Osteocyte (in vitro differentiated cells): ENCODE results near the gene TPCN1. TPM values are rescaled to one million over a fixed set of nuclear protein-coding genes. Genes with fewer than 3 reads are reported as not detected.

Experiments
- DNase-seq: peaks from one replicate; pipeline ENCODE4 v3.0.0; 2021; ENCODE audit warnings: mixed read lengths; ENCODE audit not compliant: unreplicated experiment; ENCODE audit errors: extremely low spot score
- H3K27ac Mint-ChIP-seq: one replicate; pipeline ENCODE4 v1.8.0; 2021; ENCODE audit warnings: mild to moderate bottlenecking, mixed read lengths; ENCODE audit not compliant: unreplicated experiment
- H3K27me3 Mint-ChIP-seq: one replicate; pipeline ENCODE4 v1.8.0; 2021; ENCODE audit warnings: mixed read lengths; ENCODE audit not compliant: unreplicated experiment
- H3K36me3 Mint-ChIP-seq: one replicate; pipeline ENCODE4 v1.8.0; 2021; ENCODE audit warnings: mixed read lengths; ENCODE audit not compliant: unreplicated experiment
- H3K4me1 Mint-ChIP-seq: one replicate; pipeline ENCODE4 v1.8.0; 2021; ENCODE audit warnings: mixed read lengths; ENCODE audit not compliant: unreplicated experiment
- H3K4me3 Mint-ChIP-seq: one replicate; pipeline ENCODE4 v1.8.0; 2021; ENCODE audit warnings: mild to moderate bottlenecking, moderate library complexity, mixed read lengths; ENCODE audit not compliant: unreplicated experiment
- H3K9me3 Mint-ChIP-seq: one replicate; pipeline ENCODE4 v1.8.0; 2021; ENCODE audit warnings: mixed read lengths; ENCODE audit not compliant: unreplicated experiment
- CTCF ChIP-seq: fragments of 200-600 bp; sonication (generic); IDR thresholded peaks from 2 replicates; pipeline ENCODE4 v1.5.0; 2021; ENCODE audit warnings: antibody characterized with exemption, mild to moderate bottlenecking, moderate library complexity
- total RNA-seq: library from RNA; stranded (reverse); gene quantifications from 2 replicates; pipeline ENCODE4 v1.2.1, GENCODE V29; 2021

The TPCN1 gene
- total RNA-seq, 1 donor from 2014 or later: 80.6 TPM

- peaks cover 67% of the 10 kb centered on the region for H3K36me3 Mint-ChIP-seq
- no peak overlapping the region for H3K27ac Mint-ChIP-seq
- no peaks in the 10 kb centered on the region for H3K9me3 Mint-ChIP-seq
- no peak overlapping the region for H3K4me3 Mint-ChIP-seq
- H3K27me3 Mint-ChIP-seq: no peaks in the 10 kb centered on the region
- no peaks in the 10 kb centered on the region for H3K4me1 Mint-ChIP-seq
- DNase-seq: peak; percentile 93
- peak; percentile 99 for TF ChIP-seq CTCF
These were observed 46.5 kb upstream of the TPCN1 start for GRCh38 chr12:113174461-113175384.

DNA sequence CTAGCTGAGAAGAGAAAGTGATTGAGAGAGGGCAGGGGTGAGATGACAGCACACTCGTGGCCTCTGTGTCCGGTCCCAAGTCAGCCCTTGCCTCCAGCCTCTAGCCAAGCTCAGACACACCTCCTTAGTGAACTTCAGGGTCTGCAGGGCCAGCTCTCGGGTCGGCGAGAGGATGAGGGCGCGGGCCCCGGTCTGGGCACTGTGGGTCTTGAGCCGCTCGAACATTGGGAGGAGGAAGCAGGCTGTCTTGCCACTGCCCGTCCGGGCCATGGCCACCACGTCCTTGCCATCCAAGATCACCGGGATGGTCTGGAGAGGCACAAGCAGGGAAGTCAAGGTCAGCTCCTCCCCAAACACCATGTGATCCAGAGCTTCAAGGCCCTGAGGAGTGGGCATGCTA lies 42.2 kb upstream of the TPCN1 start:
- TF ChIP-seq CTCF: no peak
- no peaks in the 10 kb centered on the region for H3K27me3 Mint-ChIP-seq
- H3K4me1 Mint-ChIP-seq: peaks cover 11% of the 10 kb centered on the region
- no peak for DNase-seq
- H3K9me3 Mint-ChIP-seq: no peaks in the 10 kb centered on the region
- H3K4me3 Mint-ChIP-seq: no peak overlapping the region
- H3K36me3 Mint-ChIP-seq: peaks cover 50% of the 10 kb centered on the region
- no peak overlapping the region for H3K27ac Mint-ChIP-seq

DNA sequence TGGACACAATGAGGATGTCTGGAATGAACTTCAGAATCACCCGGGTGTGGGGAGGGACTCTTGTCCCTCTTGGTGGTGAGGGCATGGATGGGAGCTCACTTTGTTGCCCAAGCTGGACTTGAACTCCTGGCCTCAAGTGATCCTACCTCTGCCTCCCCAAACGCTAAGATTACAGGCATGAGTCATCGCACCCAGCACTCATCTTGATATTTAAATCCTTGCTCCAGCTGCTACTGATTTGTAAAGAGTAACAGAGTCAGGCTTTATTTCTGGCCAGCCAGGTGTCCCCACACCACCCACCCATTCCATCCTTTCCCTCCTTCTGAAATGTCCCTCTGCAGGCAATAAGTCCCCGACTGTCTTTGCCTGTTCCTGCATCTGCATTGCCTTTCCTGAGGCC lies 40.9 kb upstream of the TPCN1 start:
- H3K36me3 Mint-ChIP-seq: peaks cover 44% of the 10 kb centered on the region
- H3K27ac Mint-ChIP-seq: no peak overlapping the region

GRCh38 chr12:113181975-113182374 lies 39.3 kb upstream of the TPCN1 start:
- Mint-ChIP-seq H3K4me1 (peaks cover 24% of the 10 kb centered on the region), H3K4me3 (no peak overlapping the region), H3K27ac (no peak overlapping the region), H3K9me3 (no peaks in the 10 kb centered on the region), H3K27me3 (no peaks in the 10 kb centered on the region), H3K36me3 (peaks cover 36% of the 10 kb centered on the region)
- no peak for DNase-seq
- TF ChIP-seq CTCF: no peak

More for the DNA sequence above, 40.9 kb upstream of the TPCN1 start:
- Mint-ChIP-seq H3K4me3 (no peak overlapping the region), H3K9me3 (no peaks in the 10 kb centered on the region), H3K27me3 (no peaks in the 10 kb centered on the region), H3K4me1 (peaks cover 14% of the 10 kb centered on the region)
- no peak for DNase-seq
- TF ChIP-seq CTCF: no peak

DNA sequence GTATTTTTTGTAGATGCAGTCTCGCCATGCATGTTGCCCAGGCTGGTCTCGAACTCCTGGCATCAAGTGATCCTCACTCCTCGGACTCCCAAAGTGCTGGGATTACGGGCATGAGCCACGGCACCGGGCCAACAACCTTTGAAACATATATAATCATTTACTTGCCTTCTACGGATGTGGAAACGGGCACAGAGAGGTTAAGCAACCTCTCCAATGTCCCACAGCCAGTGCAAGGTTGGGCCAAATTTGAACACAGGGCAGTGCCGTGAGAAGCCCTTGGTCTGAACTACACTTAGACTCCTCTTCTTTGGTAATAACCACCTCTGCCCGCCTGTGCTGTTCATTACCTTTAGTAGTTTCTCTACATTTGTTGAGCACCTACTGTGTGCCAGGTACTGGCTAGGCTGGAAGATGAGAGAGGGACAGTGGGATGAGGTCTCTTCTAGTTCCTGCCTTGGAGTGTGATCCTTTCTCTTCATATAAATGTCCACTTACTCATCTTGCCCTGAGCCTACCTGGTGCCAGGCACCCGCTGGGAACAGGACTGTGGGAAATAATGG lies 38.2 kb upstream of the TPCN1 start:
- peak overlapping the region; percentile 50 for H3K27ac Mint-ChIP-seq

More for the DNA sequence above, 38.2 kb upstream of the TPCN1 start:
- Mint-ChIP-seq H3K9me3 (no peaks in the 10 kb centered on the region), H3K4me3 (peak overlapping the region; percentile 93), H3K36me3 (peaks cover 26% of the 10 kb centered on the region), H3K4me1 (peaks cover 30% of the 10 kb centered on the region), H3K27me3 (no peaks in the 10 kb centered on the region)
- no peak for TF ChIP-seq CTCF
- DNase-seq: no peak
